CD8-positive, alpha-beta memory T cell (primary cell): ENCODE measurements around the gene HOTAIR. TPM values are rescaled to one million over a fixed set of nuclear protein-coding genes. Genes with fewer than 3 reads are reported as not detected.

Experiments used
- CTCF ChIA-PET: fragments of 350-600 bp; sonication (Branson Sonifier 250); formaldehyde crosslinking; loops from one replicate; lab custom pipeline; 2021; ENCODE audit warnings: antibody characterized with exemption; lab: Charles Lee
- POLR2A ChIA-PET: fragments of 350-600 bp; sonication (Branson Sonifier 250); formaldehyde crosslinking; loops from one replicate; lab custom pipeline; 2021; ENCODE audit warnings: antibody characterized with exemption; lab: Charles Lee
- DNase-seq, 5 donors: peaks; one replicate each; pipeline versions ENCODE4 v3.0.0 to v3.0.0-alpha.2; 2020 to 2022; ENCODE audit warnings: mixed read lengths in 1 of 5
- H3K27ac ChIP-seq: one replicate; pipeline ENCODE4 v1.7.0; 2013; ENCODE audit warnings: low read depth, mild to moderate bottlenecking, low read length, moderate library complexity
- H3K27me3 ChIP-seq: 2 replicates; pipeline ENCODE4 v1.7.0; 2013; ENCODE audit warnings: low read length, mild to moderate bottlenecking; ENCODE audit not compliant: insufficient read depth, poor library complexity, severe bottlenecking
- H3K36me3 ChIP-seq: 2 replicates; pipeline ENCODE4 v1.7.0; 2013; ENCODE audit warnings: mild to moderate bottlenecking, low read length, moderate library complexity; ENCODE audit not compliant: insufficient read depth
- H3K4me1 ChIP-seq: 2 replicates; pipeline ENCODE4 v1.7.0; 2013; ENCODE audit warnings: mild to moderate bottlenecking, low read length, moderate library complexity; ENCODE audit not compliant: insufficient read depth
- H3K4me3 ChIP-seq: 2 replicates; pipeline ENCODE4 v1.7.0; 2013; ENCODE audit warnings: mild to moderate bottlenecking, low read length
- H3K9me3 ChIP-seq: 2 replicates; pipeline ENCODE4 v1.7.0; 2013; ENCODE audit warnings: mild to moderate bottlenecking, low read length
- H3K27ac Mint-ChIP-seq, 8 donors: one replicate each; pipeline ENCODE4 v1.8.0; 2020 to 2021; ENCODE audit warnings: mixed read lengths in 8 of 8, mild to moderate bottlenecking in 6 of 8, inconsistent platforms in 3 of 8, moderate library complexity in 3 of 8
- H3K27me3 Mint-ChIP-seq, 2 donors: one replicate each; pipeline ENCODE4 v1.8.0; 2020 to 2021; ENCODE audit warnings: mixed read lengths in 2 of 2, mild to moderate bottlenecking in 1 of 2, moderate library complexity in 1 of 2
- H3K36me3 Mint-ChIP-seq, 3 donors: one replicate each; pipeline ENCODE4 v1.8.0; 2020 to 2021; ENCODE audit warnings: mixed read lengths in 3 of 3, inconsistent platforms in 1 of 3, mild to moderate bottlenecking in 1 of 3
- H3K4me1 Mint-ChIP-seq, 3 donors: one replicate each; pipeline ENCODE4 v1.8.0; 2020 to 2021; ENCODE audit warnings: mixed read lengths in 3 of 3, inconsistent platforms in 1 of 3, mild to moderate bottlenecking in 1 of 3
- H3K4me3 Mint-ChIP-seq, 7 donors: one replicate each; pipeline ENCODE4 v1.8.0; 2020 to 2021; ENCODE audit warnings: mixed read lengths in 7 of 7, mild to moderate bottlenecking in 6 of 7, moderate library complexity in 4 of 7, inconsistent platforms in 2 of 7
- H3K9me3 Mint-ChIP-seq, 5 donors: one replicate each; pipeline ENCODE4 v1.8.0; 2020 to 2022; ENCODE audit warnings: mixed read lengths in 5 of 5, mild to moderate bottlenecking in 3 of 5, moderate library complexity in 2 of 5, inconsistent platforms in 1 of 5
- polyA plus RNA-seq: library from polyadenylated mRNA; unstranded; fragments of 300-500 nt; fragmentation: Illumina TruSeq; gene quantifications from one replicate; pipeline ENCODE4 v1.2.3, GENCODE V29; 2021
- total RNA-seq, 2 experiments: library from RNA; stranded (reverse); gene quantifications; one replicate each; pipeline ENCODE4 v1.2.3, GENCODE V29; 2021

HOTAIR gene
- total and polyA plus RNA-seq, 3 experiments from 2014 or later, result not detected

- CTCF ChIA-PET, result interaction anchor here (1.0 to 2.8 kb wide), 10 partner anchors 8 to 221 kb away, joined by 3 to 12 read pairs (median 4); partner anchors contain the start of genes HOXC5 and HOXC9
- Histone ChIP-seq H3K4me1 (peaks cover 26% of the 10 kb centered on the region), H3K9me3 (no peaks in the 10 kb centered on the region), H3K27ac (peak overlapping the region; percentile 10), H3K27me3 (peaks cover 95% of the 10 kb centered on the region), H3K36me3 (no peaks in the 10 kb centered on the region), H3K4me3 (no peak overlapping the region)
- no peak for DNase-seq
- Mint-ChIP-seq H3K4me1 (peaks cover 36 to 51% (median 37%) of the 10 kb centered on the region in 3 donors), H3K9me3 (peaks cover 0 to 9% (median 0%) of the 10 kb centered on the region in 5 donors), H3K4me3 (peak overlapping the region in 5 of 7 donors; percentile 4 to 49 (median 35)), H3K27ac (peak overlapping the region in 2 of 8 donors; percentile 61 to 66), H3K36me3 (no peaks in the 10 kb centered on the region), H3K27me3 (peaks cover 90 to 94% of the 10 kb centered on the region in 2 donors)
- POLR2A ChIA-PET, result no interaction called here
Observed at GRCh38 chr12:53986686-53987483, 12.1 kb upstream of the HOTAIR start.

- Mint-ChIP-seq H3K9me3 (peaks cover 0 to 9% (median 0%) of the 10 kb centered on the region in 5 donors), H3K4me1 (peaks cover 36 to 51% (median 37%) of the 10 kb centered on the region in 3 donors), H3K27me3 (peaks cover 93 to 94% of the 10 kb centered on the region in 2 donors), H3K36me3 (no peaks in the 10 kb centered on the region), H3K27ac (peak overlapping the region in 2 of 8 donors; percentile 61 to 87), H3K4me3 (peak overlapping the region; percentile 25 to 73 (median 71))
- Histone ChIP-seq H3K27ac (no peak overlapping the region), H3K9me3 (no peaks in the 10 kb centered on the region), H3K4me1 (peaks cover 26% of the 10 kb centered on the region), H3K36me3 (no peaks in the 10 kb centered on the region), H3K4me3 (no peak overlapping the region), H3K27me3 (peaks cover 93% of the 10 kb centered on the region)
- ChIA-PET POLR2A (no interaction called here), CTCF (interaction anchor here (1.0 to 2.8 kb wide), 9 partner anchors 7 to 215 kb away, joined by 3 to 12 read pairs (median 4); partner anchors contain the start of gene HOXC5)
- DNase-seq, result no peak
Observed at GRCh38 chr12:53985994-53986685, 11.4 kb upstream of the HOTAIR start.

- peak overlapping the region in 2 of 8 donors; percentile 67 to 73 for H3K27ac Mint-ChIP-seq
- H3K27ac ChIP-seq, result no peak overlapping the region
- no peaks in the 10 kb centered on the region for H3K36me3 Mint-ChIP-seq
- no peak overlapping the region for H3K4me3 ChIP-seq
- peaks cover 26% of the 10 kb centered on the region for H3K4me1 ChIP-seq
- H3K9me3 Mint-ChIP-seq, result peaks cover 0 to 9% (median 0%) of the 10 kb centered on the region in 5 donors
- H3K9me3 ChIP-seq, result no peaks in the 10 kb centered on the region
- H3K36me3 ChIP-seq, result no peaks in the 10 kb centered on the region
- POLR2A ChIA-PET, result interaction anchor here (0.5 kb wide), 1 partner anchor 30 kb away, joined by 4 read pairs; no protein-coding TSS in a partner anchor
- no peak for DNase-seq
- peak overlapping the region; percentile 63 to 73 (median 71) for H3K4me3 Mint-ChIP-seq
- peaks cover 37 to 51% (median 39%) of the 10 kb centered on the region in 3 donors for H3K4me1 Mint-ChIP-seq
- peaks cover 93 to 94% of the 10 kb centered on the region in 2 donors for H3K27me3 Mint-ChIP-seq
- H3K27me3 ChIP-seq, result peaks cover 91% of the 10 kb centered on the region
- CTCF ChIA-PET, result interaction anchor here (1.1 to 2.8 kb wide), 8 partner anchors 11 to 229 kb away, joined by 3 to 12 read pairs (median 4); partner anchors contain the start of gene HOXC5
Observed at GRCh38 chr12:53985692-53985993, 10.9 kb upstream of the HOTAIR start.

GRCh38 chr12:53984901-53985691 is 10.3 kb upstream of the HOTAIR start, which contains the start of gene HOXC10:
Gene HOXC10 (plus strand): TSS chr12:53985146. CDS start chr12:53985260, 114 bp downstream.
- Histone ChIP-seq H3K27ac (no peak within 1 kb of the TSS), H3K9me3 (no peaks in the 10 kb centered on the region), H3K36me3 (no peaks in the 10 kb centered on the region), H3K4me3 (no peak within 1 kb of the TSS), H3K27me3 (peaks cover 90% of the 10 kb centered on the region), H3K4me1 (peaks cover 26% of the 10 kb centered on the region)
- ChIA-PET CTCF (interaction anchor here (1.2 to 2.8 kb wide), 6 partner anchors 12 to 228 kb away, joined by 3 to 12 read pairs (median 4); no protein-coding TSS in a partner anchor), POLR2A (interaction anchor here (0.5 kb wide), 1 partner anchor 31 kb away, joined by 4 read pairs; no protein-coding TSS in a partner anchor)
- Mint-ChIP-seq H3K9me3 (peaks cover 0 to 9% (median 0%) of the 10 kb centered on the region in 5 donors), H3K36me3 (no peaks in the 10 kb centered on the region), H3K4me1 (peaks cover 36 to 46% (median 38%) of the 10 kb centered on the region in 3 donors), H3K27me3 (peaks cover 93 to 94% of the 10 kb centered on the region in 2 donors), H3K4me3 (peak within 1 kb of the TSS; percentile 70 to 73 (median 71)), H3K27ac (peak within 1 kb of the TSS in 3 of 8 donors; percentile 67 to 77 (median 70))
- peak; percentile 49 to 71 (median 65) for DNase-seq

DNA sequence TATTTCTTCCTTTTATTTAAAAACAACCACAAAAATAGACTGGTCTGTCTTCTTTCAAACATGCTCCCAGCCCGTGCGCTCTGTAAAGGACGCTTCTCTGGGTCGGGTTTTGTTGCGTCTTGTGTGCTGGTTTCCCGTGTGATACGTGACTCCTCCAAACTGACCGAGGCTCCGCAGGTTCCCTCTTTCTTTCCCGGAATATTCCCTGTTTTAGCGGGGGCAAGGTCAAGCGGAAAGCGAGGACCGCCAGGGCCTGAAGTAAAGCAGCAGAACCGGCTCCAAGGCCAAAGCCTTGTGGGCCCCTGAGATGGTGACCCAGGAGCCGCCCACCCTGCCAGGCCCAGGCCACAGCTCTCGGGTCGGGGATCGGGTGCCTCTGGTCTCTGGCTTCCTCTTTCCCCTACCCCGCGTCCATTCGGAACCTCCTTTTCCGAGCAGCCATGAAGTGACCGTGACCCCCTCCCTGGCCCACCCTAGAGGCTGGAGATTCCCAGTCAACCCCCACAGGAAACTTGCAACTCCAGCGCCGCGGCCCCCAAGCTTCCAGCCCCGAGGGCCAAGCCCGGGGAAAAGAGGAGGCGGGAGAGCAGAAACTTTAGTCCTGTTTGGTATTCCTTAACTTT is 9.3 kb upstream of the HOTAIR start:
- H3K36me3 ChIP-seq, result no peaks in the 10 kb centered on the region
- CTCF ChIA-PET, result interaction anchor here (0.6 to 2.8 kb wide), 4 partner anchors 20 to 227 kb away, joined by 3 to 12 read pairs (median 3); no protein-coding TSS in a partner anchor
- H3K9me3 ChIP-seq, result no peaks in the 10 kb centered on the region
- DNase-seq, result no peak
- Mint-ChIP-seq H3K4me3 (peak overlapping the region in 3 of 7 donors; percentile 40 to 56 (median 45)), H3K36me3 (no peaks in the 10 kb centered on the region), H3K4me1 (peaks cover 26 to 36% (median 29%) of the 10 kb centered on the region in 3 donors), H3K27ac (peak overlapping the region in 2 of 8 donors; percentile 18 to 77), H3K27me3 (peaks cover 93 to 94% of the 10 kb centered on the region in 2 donors), H3K9me3 (peaks cover 0 to 11% (median 0%) of the 10 kb centered on the region in 5 donors)
- H3K27me3 ChIP-seq, result peaks cover 89% of the 10 kb centered on the region
- H3K27ac ChIP-seq, result no peak overlapping the region
- POLR2A ChIA-PET, result no interaction called here
- no peak overlapping the region for H3K4me3 ChIP-seq
- H3K4me1 ChIP-seq, result peaks cover 20% of the 10 kb centered on the region

DNA sequence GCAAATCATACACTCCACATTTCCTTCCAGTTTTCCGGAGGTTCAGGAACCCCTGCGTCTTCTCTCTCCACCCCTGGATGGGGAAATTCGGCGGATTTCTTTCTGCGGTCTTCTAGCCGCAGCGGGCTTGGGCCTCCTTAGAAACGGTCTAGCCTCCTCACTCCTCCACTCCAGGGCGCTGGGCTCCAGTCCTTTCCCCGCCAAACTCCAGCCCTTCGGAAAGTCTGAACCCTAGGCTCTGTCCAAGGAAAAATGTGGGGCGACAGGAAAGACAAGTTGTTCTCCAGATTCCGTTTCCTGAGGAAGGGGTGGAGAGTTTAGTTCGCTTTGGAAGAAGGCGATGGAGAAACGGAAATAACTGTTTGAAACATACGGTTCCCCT is 8.8 kb upstream of the HOTAIR start:
- no peak for DNase-seq
- Mint-ChIP-seq H3K36me3 (no peaks in the 10 kb centered on the region), H3K27me3 (peaks cover 93 to 94% of the 10 kb centered on the region in 2 donors), H3K27ac (peak overlapping the region in 2 of 8 donors; percentile 62 to 77), H3K9me3 (peaks cover 0 to 11% (median 0%) of the 10 kb centered on the region in 5 donors), H3K4me1 (peaks cover 22 to 35% (median 25%) of the 10 kb centered on the region in 3 donors), H3K4me3 (peak overlapping the region in 4 of 7 donors; percentile 4 to 72 (median 34))
- Histone ChIP-seq H3K9me3 (no peaks in the 10 kb centered on the region), H3K27ac (no peak overlapping the region), H3K4me3 (no peak overlapping the region), H3K4me1 (peaks cover 16% of the 10 kb centered on the region), H3K36me3 (no peaks in the 10 kb centered on the region), H3K27me3 (peaks cover 89% of the 10 kb centered on the region)
- CTCF ChIA-PET, result no interaction called here
- POLR2A ChIA-PET, result no interaction called here
